Epidermal melanocyte (primary cell): Measurements from ENCODE around the gene PRRC2B.
"Not testable (repeated sequence)": the region's sequence is repeated elsewhere in the genome, so short reads cannot be mapped to it uniquely, and the experiment has no call there.

Experiments
- DNase-seq: peaks from one replicate; pipeline ENCODE4 v3.0.0; 2011; ENCODE audit warnings: low spot score; ENCODE audit not compliant: insufficient read length

PRRC2B gene

GRCh38 chr9:131469951-131470350 lies 76.1 kb downstream of the PRRC2B start:
- no peak for DNase-seq

DNA sequence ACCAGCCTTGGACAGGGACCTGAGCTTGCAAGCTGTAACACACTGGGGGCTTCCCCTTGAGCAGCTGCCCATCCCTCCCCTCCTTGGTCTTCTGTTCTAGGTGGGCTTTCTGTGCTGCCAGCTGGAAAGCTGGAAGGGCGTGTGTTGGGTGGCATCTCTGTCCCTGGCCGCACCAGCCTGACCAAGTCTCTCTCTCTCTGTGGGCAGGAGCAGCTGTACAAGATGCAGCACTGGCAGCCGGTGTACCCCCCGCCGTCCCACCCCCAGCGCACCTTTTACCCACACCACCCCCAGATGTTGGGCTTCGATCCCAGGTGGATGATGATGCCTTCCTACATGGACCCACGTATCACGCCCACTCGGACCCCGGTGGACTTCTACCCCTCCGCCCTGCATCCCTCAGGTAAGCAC lies 76.7 kb downstream of the PRRC2B start:
- no peak for DNase-seq

DNA sequence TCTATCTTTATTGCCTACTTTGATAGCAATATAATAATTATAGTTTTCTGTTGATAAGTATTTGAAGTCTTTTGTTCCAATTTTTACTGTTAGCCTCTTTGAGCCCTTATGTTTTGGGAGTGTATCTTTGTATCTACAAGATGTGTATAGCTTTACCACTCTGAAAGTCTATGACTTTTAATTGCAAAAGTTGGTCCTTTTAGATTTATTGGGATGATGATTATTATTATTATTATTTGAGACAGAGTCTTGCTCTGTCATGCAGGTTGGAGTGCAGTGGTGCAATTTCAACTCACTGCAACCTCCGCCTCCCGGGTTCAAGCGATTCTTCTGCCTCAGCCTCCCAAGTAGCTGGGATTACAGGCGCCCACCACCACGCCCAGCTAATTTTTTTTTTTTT lies 78.2 kb downstream of the PRRC2B start:
- not testable (repeated sequence) for DNase-seq

- DNase-seq, result no peak
Observed at GRCh38 chr9:131473198-131473885, 79.5 kb downstream of the PRRC2B start.

GRCh38 chr9:131473891-131474290 lies 80.0 kb downstream of the PRRC2B start:
- no peak for DNase-seq

- no peak for DNase-seq
Observed at GRCh38 chr9:131474711-131475110, 80.8 kb downstream of the PRRC2B start.

DNA sequence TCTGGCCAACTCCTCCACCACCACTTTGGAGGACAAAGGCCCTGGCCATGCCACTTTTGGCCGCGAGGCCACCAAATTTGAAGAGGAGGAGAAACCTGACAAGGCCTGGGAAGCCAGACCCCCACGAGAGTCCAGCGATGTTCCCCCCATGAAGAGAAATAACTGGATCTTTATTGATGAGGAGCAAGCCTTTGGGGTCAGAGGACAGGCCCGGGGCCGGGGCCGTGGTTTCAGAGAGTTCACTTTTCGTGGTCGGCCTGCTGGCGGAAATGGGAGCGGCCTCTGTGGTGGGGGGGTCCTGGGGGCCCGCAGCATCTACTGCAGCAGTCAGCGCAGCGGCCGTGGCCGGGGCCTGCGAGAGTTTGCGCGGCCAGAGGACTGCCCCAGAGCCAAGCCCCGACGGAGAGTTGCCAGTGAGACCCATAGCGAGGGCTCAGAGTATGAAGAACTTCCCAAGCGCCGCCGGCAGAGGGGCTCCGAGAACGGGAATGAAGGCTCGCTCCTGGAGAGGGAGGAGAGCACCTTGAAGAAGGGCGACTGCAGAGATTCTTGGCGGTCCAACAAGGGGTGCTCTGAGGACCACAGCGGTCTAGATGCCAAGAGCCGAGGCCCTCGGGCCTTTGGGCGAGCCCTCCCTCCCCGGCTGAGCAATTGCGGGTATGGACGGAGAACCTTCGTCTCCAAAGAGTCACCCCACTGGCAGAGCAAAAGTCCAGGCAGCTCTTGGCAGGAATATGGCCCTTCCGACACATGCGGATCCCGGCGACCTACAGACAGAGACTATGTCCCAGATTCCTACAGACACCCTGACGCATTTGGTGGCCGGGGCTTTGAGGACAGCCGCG lies 81.4 kb downstream of the PRRC2B start:
- no peak for DNase-seq

DNA sequence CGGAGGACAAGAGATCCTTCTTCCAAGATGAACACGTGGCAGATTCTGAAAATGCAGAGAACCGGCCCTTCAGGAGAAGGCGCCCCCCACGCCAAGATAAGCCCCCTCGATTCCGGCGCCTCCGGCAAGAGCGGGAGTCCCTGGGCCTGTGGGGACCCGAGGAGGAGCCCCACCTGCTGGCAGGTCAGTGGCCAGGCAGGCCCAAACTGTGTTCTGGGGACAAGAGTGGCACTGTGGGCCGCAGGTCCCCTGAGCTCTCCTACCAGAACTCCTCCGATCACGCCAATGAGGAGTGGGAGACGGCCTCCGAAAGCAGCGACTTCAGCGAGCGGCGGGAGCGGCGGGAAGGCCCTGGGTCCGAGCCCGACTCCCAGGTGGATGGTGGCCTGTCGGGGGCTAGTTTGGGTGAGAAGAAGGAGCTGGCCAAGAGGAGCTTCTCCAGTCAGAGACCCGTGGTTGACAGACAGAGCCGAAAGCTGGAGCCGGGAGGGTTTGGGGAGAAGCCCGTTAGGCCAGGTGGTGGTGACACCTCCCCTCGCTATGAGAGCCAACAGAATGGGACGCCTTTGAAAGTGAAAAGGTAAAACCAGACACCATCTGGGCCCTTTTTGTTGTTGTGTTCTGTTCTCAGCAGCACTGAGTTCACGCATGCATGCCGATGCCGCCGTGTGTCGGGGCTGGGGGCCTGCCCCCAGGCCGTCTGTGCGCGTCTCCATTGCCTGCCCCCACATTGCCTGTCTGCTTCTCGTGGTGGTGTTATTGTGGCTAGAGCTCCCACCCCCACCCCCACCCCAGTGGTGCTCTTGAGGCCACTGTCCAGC lies 82.3 kb downstream of the PRRC2B start:
- no peak for DNase-seq

DNA sequence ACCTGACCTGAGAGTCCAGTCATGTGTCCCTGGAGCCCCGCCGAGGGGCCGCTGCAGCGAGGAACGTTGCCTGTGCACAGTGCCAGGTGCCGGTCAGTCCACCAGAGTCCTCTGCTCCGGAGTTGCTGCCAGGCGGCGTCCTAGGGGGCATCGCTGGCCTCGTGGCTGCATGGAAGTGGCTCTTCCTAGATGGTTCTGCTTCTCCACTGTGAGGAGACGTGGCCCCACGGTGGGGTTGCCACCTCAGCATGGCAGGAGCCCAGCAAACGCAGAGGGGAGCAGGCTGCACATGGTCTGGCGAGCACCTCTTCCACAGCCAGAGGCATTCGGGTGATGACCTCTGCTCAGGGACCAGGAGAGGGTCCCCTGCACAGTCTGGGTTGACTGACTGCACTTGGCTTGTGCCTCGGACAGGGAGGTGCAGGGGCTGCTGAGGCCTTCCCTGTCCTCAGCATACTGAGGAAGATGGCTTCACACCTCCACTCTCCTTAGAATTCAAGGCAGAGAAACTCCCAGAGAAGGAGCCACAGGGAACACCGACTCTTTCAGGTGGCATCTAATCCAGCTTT lies 83.0 kb downstream of the PRRC2B start:
- DNase-seq, result no peak

GRCh38 chr9:131477367-131477766 lies 83.5 kb downstream of the PRRC2B start:
- no peak for DNase-seq

- no peak for DNase-seq
Observed at GRCh38 chr9:131477816-131478419, 84.0 kb downstream of the PRRC2B start.

- DNase-seq, result no peak
Observed at GRCh38 chr9:131478421-131478868, 84.6 kb downstream of the PRRC2B start.

DNA sequence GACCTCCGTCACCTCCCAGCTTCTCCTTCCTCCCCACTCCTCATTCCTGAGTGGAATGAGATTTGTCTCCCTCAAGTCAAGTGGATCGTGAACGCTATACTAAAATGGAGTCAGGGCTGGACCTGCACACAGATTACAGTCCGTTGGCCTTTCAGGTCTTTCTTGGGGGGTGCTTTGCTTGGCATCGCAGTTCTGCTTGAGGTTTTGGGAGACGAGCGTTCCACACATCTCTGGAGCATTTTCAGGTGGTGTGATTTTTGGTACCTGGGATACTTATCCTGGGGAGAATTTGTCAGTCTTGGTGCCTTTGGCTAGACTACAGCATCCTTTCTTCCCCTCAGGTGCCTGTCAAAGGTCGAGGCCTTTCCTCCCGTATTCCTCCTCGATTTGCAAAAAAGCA lies 85.0 kb downstream of the PRRC2B start:
- DNase-seq, result no peak

GRCh38 chr9:131480258-131480657 lies 86.4 kb downstream of the PRRC2B start:
- no peak for DNase-seq

DNA sequence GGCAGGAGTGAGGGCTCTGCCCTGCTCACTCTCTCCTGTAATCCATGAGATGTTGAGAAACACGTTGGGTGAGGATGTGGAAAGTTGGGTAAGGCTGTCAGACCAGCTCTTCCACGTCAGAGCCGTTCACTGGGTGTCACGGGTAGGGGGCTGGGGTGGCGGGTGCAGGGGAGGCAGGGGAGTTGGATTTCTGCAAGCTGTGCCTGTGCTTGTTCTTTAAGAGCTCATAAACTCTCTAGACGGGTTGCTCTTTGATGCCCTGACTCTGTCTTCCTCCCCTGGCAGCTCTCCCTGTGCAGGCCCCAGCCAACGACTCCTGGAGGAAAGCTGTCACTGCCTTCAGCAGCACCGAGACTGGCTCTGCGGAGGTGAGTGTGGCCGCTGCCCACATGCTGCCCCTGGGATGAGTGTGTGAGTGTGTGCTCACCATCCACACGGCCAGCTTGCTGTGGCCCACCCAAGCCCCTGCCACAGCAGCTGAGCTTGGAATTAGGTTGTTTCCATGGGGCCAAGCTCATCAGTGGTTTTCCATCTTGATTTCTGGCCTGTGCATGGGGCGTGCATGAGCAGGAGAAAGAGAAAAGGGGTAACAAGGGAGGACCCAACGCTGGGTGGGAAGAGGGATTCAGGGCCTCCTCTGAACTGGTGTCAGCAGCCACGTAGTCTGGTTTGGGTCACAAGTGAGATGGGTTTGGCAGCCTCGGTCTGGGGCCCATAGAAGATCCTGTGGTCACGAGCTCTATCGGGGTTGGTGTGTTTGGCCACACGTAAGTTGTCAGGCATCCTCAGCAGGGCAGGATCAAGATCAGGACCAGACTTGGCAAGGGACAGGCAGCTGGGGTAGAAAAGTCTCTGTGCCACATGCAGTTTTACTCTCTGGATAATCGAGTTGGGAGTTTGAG lies 87.8 kb downstream of the PRRC2B start:
- no peak for DNase-seq

- DNase-seq, result no peak
Observed at GRCh38 chr9:131482343-131483006, 88.6 kb downstream of the PRRC2B start.

GRCh38 chr9:131483319-131484050 lies 89.6 kb downstream of the PRRC2B start:
- no peak for DNase-seq

GRCh38 chr9:131484051-131484445 lies 90.2 kb downstream of the PRRC2B start:
- no peak for DNase-seq
